Skin epidermis (tissue), 12 donors: Measurements from ENCODE around the gene RAPGEF2.
"Not testable (repeated sequence)": the region's sequence is repeated elsewhere in the genome, so short reads cannot be mapped to it uniquely, and the experiment has no call there.

Source experiments
- H3K27ac ChIP-seq, 21 experiments: fragments of 200-600 bp; sonication (generic) in 11 of 21; one replicate each; pipeline ENCODE4 v1.5.0; 2020; ENCODE audit warnings: mild to moderate bottlenecking in 3 of 21, inconsistent platforms in 2 of 21, moderate library complexity in 2 of 21
- H3K4me3 ChIP-seq, 7 experiments: fragments of 200-600 bp; sonication (generic) in 2 of 7; one replicate each; pipeline ENCODE4 v1.5.0; 2020; ENCODE audit warnings: inconsistent platforms in 2 of 7, mild to moderate bottlenecking in 2 of 7, moderate library complexity in 1 of 7

Gene RAPGEF2

GRCh38 chr4:159220353-159220752 lies 117.5 kb downstream of the RAPGEF2 start:
- no peak overlapping the region for H3K27ac ChIP-seq
- H3K4me3 ChIP-seq, result no peak overlapping the region

- Histone ChIP-seq H3K4me3 (no peak overlapping the region), H3K27ac (no peak overlapping the region)
Measured at GRCh38 chr4:159221280-159221679, 118.4 kb downstream of the RAPGEF2 start.

GRCh38 chr4:159222043-159222552 lies 119.2 kb downstream of the RAPGEF2 start:
- Histone ChIP-seq H3K27ac (no peak overlapping the region), H3K4me3 (no peak overlapping the region)

GRCh38 chr4:159224408-159224807 lies 121.5 kb downstream of the RAPGEF2 start:
- H3K4me3 ChIP-seq, result no peak overlapping the region
- H3K27ac ChIP-seq, result no peak overlapping the region

- H3K4me3 ChIP-seq, result peak overlapping the region in 1 of 7 experiments; percentile 13
Measured at GRCh38 chr4:159227378-159227777, 124.5 kb downstream of the RAPGEF2 start.

GRCh38 chr4:159227984-159228383 lies 125.1 kb downstream of the RAPGEF2 start:
- Histone ChIP-seq H3K4me3 (peak overlapping the region in 1 of 7 experiments; percentile 13), H3K27ac (peak overlapping the region in 7 of 21 experiments; percentile 13 to 63 (median 43))

More at GRCh38 chr4:159227378-159227777, 124.5 kb downstream of the RAPGEF2 start:
- peak overlapping the region in 7 of 21 experiments; percentile 13 to 63 (median 43) for H3K27ac ChIP-seq

- no peak overlapping the region for H3K27ac ChIP-seq
- H3K4me3 ChIP-seq, result no peak overlapping the region
Measured at GRCh38 chr4:159229164-159229563, 126.3 kb downstream of the RAPGEF2 start.

GRCh38 chr4:159232465-159233106 lies 129.7 kb downstream of the RAPGEF2 start:
- Histone ChIP-seq H3K27ac (no peak overlapping the region), H3K4me3 (no peak overlapping the region)

- Histone ChIP-seq H3K4me3 (no peak overlapping the region), H3K27ac (no peak overlapping the region)
Measured at GRCh38 chr4:159235779-159236368, 133.0 kb downstream of the RAPGEF2 start.

GRCh38 chr4:159237975-159238374 lies 135.1 kb downstream of the RAPGEF2 start:
- H3K4me3 ChIP-seq, result no peak overlapping the region
- H3K27ac ChIP-seq, result no peak overlapping the region

- Histone ChIP-seq H3K27ac (no peak overlapping the region), H3K4me3 (no peak overlapping the region)
Measured at GRCh38 chr4:159238631-159239030, 135.8 kb downstream of the RAPGEF2 start.

- peak overlapping the region in 2 of 21 experiments; percentile 13 to 33 for H3K27ac ChIP-seq
Measured at GRCh38 chr4:159239629-159240028, 136.8 kb downstream of the RAPGEF2 start.

GRCh38 chr4:159240046-159240445 lies 137.2 kb downstream of the RAPGEF2 start:
- Histone ChIP-seq H3K27ac (peak overlapping the region in 7 of 21 experiments; percentile 13 to 64 (median 33)), H3K4me3 (no peak overlapping the region)

More at GRCh38 chr4:159239629-159240028, 136.8 kb downstream of the RAPGEF2 start:
- H3K4me3 ChIP-seq, result no peak overlapping the region

- H3K4me3 ChIP-seq, result peak overlapping the region in 1 of 7 experiments; percentile 2
- H3K27ac ChIP-seq, result peak overlapping the region in 10 of 21 experiments; percentile 6 to 64 (median 31)
Measured at GRCh38 chr4:159240687-159241086, 137.8 kb downstream of the RAPGEF2 start.

- H3K4me3 ChIP-seq, result no peak overlapping the region
- H3K27ac ChIP-seq, result no peak overlapping the region
Measured at GRCh38 chr4:159242427-159242826, 139.5 kb downstream of the RAPGEF2 start.

- Histone ChIP-seq H3K27ac (peak overlapping the region in 1 of 21 experiments; percentile 10), H3K4me3 (peak overlapping the region in 1 of 7 experiments; percentile 8)
Measured at GRCh38 chr4:159248384-159249178, 145.7 kb downstream of the RAPGEF2 start.

- H3K27ac ChIP-seq, result no peak overlapping the region
- H3K4me3 ChIP-seq, result no peak overlapping the region
Measured at GRCh38 chr4:159250751-159251325, 148.0 kb downstream of the RAPGEF2 start.

GRCh38 chr4:159251580-159251979 lies 148.7 kb downstream of the RAPGEF2 start:
- H3K27ac ChIP-seq, result not testable (repeated sequence)

GRCh38 chr4:159252491-159252890 lies 149.6 kb downstream of the RAPGEF2 start:
- H3K27ac ChIP-seq, result no peak overlapping the region
- no peak overlapping the region for H3K4me3 ChIP-seq

More at GRCh38 chr4:159251580-159251979, 148.7 kb downstream of the RAPGEF2 start:
- not testable (repeated sequence) for H3K4me3 ChIP-seq

GRCh38 chr4:159256037-159256436 lies 153.2 kb downstream of the RAPGEF2 start:
- H3K27ac ChIP-seq, result no peak overlapping the region
- no peak overlapping the region for H3K4me3 ChIP-seq
